Myocyte (in vitro differentiated cells): ENCODE results near the gene RCN1. TPM values are rescaled to one million over a fixed set of nuclear protein-coding genes. Genes with fewer than 3 reads are reported as not detected.
"Not testable (repeated sequence)": the region's sequence is repeated elsewhere in the genome, so short reads cannot be mapped to it uniquely, and the experiment has no call there.

ENCODE experiments used
- DNase-seq: peaks from one replicate; pipeline ENCODE4 v3.0.0-alpha.2; 2012; ENCODE audit warnings: low read depth
- total RNA-seq: library from RNA; depleted of rRNA; stranded (reverse); fragments of >200 nt; gene quantifications from 2 replicates; pipeline ENCODE4 v1.2.3, GENCODE V29; 2014

RCN1 gene
- total RNA-seq, 1 donor from 2014 or later, result 242 TPM

GRCh38 chr11:32109592-32109991 lies 18.7 kb downstream of the RCN1 start:
- DNase-seq, result no peak

GRCh38 chr11:32110795-32111194 lies 19.9 kb downstream of the RCN1 start:
- DNase-seq, result no peak

- DNase-seq, result no peak
Measured at GRCh38 chr11:32113200-32113919, 22.5 kb downstream of the RCN1 start.

GRCh38 chr11:32113920-32114203 lies 23.0 kb downstream of the RCN1 start:
- DNase-seq, result no peak

- no peak for DNase-seq
Measured at GRCh38 chr11:32115446-32115845, 24.6 kb downstream of the RCN1 start.

- DNase-seq, result peak; percentile 81
Measured at GRCh38 chr11:32116668-32117067, 25.8 kb downstream of the RCN1 start.

GRCh38 chr11:32118025-32118974 lies 27.4 kb downstream of the RCN1 start:
- DNase-seq, result no peak

- DNase-seq, result not testable (repeated sequence)
Measured at GRCh38 chr11:32119139-32119538, 28.3 kb downstream of the RCN1 start.

GRCh38 chr11:32121012-32121411 lies 30.1 kb downstream of the RCN1 start:
- peak; percentile 94 for DNase-seq

GRCh38 chr11:32122200-32122599 lies 31.3 kb downstream of the RCN1 start:
- no peak for DNase-seq

GRCh38 chr11:32131321-32131720 lies 40.4 kb downstream of the RCN1 start:
- DNase-seq, result no peak

GRCh38 chr11:32136657-32137056 lies 45.8 kb downstream of the RCN1 start:
- DNase-seq, result no peak

GRCh38 chr11:32137263-32137662 lies 46.4 kb downstream of the RCN1 start:
- peak; percentile 88 for DNase-seq

GRCh38 chr11:32137869-32138268 lies 47.0 kb downstream of the RCN1 start:
- DNase-seq, result no peak

- DNase-seq, result no peak
Measured at GRCh38 chr11:32138902-32139301, 48.0 kb downstream of the RCN1 start.

- DNase-seq, result no peak
Measured at GRCh38 chr11:32139896-32140520, 49.1 kb downstream of the RCN1 start.

GRCh38 chr11:32141745-32142546 lies 51.1 kb downstream of the RCN1 start:
- no peak for DNase-seq

- DNase-seq, result no peak
Measured at GRCh38 chr11:32143378-32143777, 52.5 kb downstream of the RCN1 start.

GRCh38 chr11:32145282-32145681 lies 54.4 kb downstream of the RCN1 start:
- DNase-seq, result no peak

- DNase-seq, result no peak
Measured at GRCh38 chr11:32148895-32149294, 58.0 kb downstream of the RCN1 start.

- no peak for DNase-seq
Measured at GRCh38 chr11:32149748-32150147, 58.9 kb downstream of the RCN1 start.
